ENCODE measurements around the gene MEAK7. TPM values are rescaled to one million over a fixed set of nuclear protein-coding genes. Genes with fewer than 3 reads are reported as not detected.

Gene MEAK7
- total RNA-seq, 4 donors from 2014 or later, result 2.6 to 7.1 (median 5.0) TPM

- no peak overlapping the region for H3K27ac ChIP-seq
- H3K4me1 ChIP-seq, result no peaks in the 10 kb centered on the region
- H3K36me3 ChIP-seq, result peaks cover 0 to 16% of the 10 kb centered on the region in 2 donors
- no peak for TF ChIP-seq POLR2A (IDR thresholded peaks at IDR 0.05)
- TF ChIP-seq, protein P1, sequence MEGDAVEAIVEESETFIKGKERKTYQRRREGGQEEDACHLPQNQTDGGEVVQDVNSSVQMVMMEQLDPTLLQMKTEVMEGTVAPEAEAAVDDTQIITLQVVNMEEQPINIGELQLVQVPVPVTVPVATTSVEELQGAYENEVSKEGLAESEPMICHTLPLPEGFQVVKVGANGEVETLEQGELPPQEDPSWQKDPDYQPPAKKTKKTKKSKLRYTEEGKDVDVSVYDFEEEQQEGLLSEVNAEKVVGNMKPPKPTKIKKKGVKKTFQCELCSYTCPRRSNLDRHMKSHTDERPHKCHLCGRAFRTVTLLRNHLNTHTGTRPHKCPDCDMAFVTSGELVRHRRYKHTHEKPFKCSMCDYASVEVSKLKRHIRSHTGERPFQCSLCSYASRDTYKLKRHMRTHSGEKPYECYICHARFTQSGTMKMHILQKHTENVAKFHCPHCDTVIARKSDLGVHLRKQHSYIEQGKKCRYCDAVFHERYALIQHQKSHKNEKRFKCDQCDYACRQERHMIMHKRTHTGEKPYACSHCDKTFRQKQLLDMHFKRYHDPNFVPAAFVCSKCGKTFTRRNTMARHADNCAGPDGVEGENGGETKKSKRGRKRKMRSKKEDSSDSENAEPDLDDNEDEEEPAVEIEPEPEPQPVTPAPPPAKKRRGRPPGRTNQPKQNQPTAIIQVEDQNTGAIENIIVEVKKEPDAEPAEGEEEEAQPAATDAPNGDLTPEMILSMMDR (IDR thresholded peaks at IDR 0.05 in 4 of 5, conservative IDR thresholded peaks at IDR 0.05 in 1 of 5), result no peak
- in situ Hi-C loops (cut with MboI; ENCODE audit: low sequenced_read_pairs in 4 of 4), result no loop called here
- H3K4me3 ChIP-seq, result no peak overlapping the region
- ATAC-seq, result no peak
- DNase-seq, result no peak
- H3K27me3 ChIP-seq, result no peaks in the 10 kb centered on the region
- H3K9me3 ChIP-seq, result peaks cover 0 to 3% (median 0%) of the 10 kb centered on the region in 3 donors
- intact Hi-C loops (cut with DNase I; ENCODE audit: low total_unique reads), result no loop called here
Observed at GRCh38 chr16:84467256-84467655, 37.2 kb downstream of the MEAK7 start.

DNA sequence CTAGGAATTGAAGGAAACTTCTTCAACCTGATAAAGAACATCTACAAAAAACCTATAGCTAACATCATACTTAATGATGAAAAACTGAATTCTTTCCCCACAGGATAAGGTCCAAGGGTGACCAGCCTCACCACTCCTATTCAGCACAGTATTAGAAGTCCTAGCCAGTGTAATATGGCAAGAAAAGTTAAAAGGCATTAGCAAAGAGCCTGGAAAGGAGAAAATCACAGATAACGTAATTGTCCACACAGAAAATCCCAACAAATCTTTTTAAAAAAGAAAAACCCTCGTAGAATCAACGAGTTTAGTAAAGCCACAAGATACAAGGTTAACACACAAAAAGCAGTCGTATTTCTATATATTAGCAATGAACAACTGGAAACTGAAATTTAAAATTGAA is 37.8 kb downstream of the MEAK7 start:
- in situ Hi-C loops (cut with MboI; ENCODE audit: low sequenced_read_pairs in 4 of 4) (no loop called here), intact Hi-C loops (cut with DNase I; ENCODE audit: low total_unique reads) (no loop called here)
- H3K9me3 ChIP-seq, result peaks cover 0 to 3% (median 0%) of the 10 kb centered on the region in 3 donors
- H3K27ac ChIP-seq, result no peak overlapping the region
- H3K36me3 ChIP-seq, result peaks cover 0 to 16% of the 10 kb centered on the region in 2 donors
- ATAC-seq (no peak), DNase-seq (no peak)
- no peaks in the 10 kb centered on the region for H3K27me3 ChIP-seq
- no peak overlapping the region for H3K4me3 ChIP-seq
- TF ChIP-seq, protein P1 (IDR thresholded peaks at IDR 0.05 in 4 of 5, conservative IDR thresholded peaks at IDR 0.05 in 1 of 5), result no peak
- no peak for TF ChIP-seq POLR2A (IDR thresholded peaks at IDR 0.05)
- H3K4me1 ChIP-seq, result no peaks in the 10 kb centered on the region

DNA sequence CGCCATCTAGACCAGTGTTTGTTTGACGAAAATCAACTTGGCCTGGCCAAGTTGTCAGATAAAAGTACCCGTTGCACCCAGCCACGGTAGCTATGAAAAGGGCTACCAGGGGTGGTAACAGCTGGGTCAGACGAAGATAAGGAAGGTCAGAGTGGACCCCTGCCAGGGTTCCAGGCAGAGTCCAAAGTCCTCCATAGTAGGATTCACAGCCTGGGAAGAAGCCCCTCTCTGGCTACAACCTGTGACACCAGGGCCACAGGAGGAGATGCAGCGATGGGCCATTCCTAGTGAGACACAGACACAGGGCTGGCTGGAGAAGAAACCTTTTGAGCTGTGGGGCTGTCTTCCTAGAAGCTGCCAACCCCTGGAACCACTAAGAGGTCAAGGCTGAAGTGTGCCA is 39.3 kb downstream of the MEAK7 start:
- H3K27ac ChIP-seq, result no peak overlapping the region
- intact Hi-C loops (cut with DNase I; ENCODE audit: low total_unique reads) (no loop called here), in situ Hi-C loops (cut with MboI; ENCODE audit: low sequenced_read_pairs in 4 of 4) (no loop called here)
- DNase-seq (no peak), ATAC-seq (no peak)
- H3K9me3 ChIP-seq, result peaks cover 0 to 3% (median 0%) of the 10 kb centered on the region in 3 donors
- H3K27me3 ChIP-seq, result no peaks in the 10 kb centered on the region
- TF ChIP-seq, protein P1 (IDR thresholded peaks at IDR 0.05 in 4 of 5, conservative IDR thresholded peaks at IDR 0.05 in 1 of 5), result no peak
- no peaks in the 10 kb centered on the region for H3K4me1 ChIP-seq
- no peak overlapping the region for H3K4me3 ChIP-seq
- H3K36me3 ChIP-seq, result peaks cover 0 to 16% of the 10 kb centered on the region in 2 donors

DNA sequence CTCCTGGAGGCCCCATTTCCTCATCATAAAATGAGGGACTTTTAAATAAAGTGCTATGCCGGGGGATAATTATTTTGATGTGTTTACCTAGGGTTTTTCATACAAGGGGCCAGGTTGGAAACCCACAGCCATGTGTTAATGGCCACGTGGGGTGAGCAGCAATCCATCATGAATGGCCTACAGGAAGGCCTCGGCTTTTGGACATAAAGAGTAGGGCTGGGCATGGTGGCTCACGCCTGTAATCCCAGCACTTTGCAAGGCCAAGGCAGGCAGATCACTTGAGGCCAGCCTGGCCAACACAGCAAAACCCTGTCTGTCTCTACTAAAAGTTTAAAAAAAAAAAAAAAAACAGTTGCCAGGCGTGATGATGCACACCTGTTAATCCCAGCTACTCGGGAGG is 40.3 kb downstream of the MEAK7 start:
- H3K9me3 ChIP-seq, result peaks cover 0 to 3% (median 0%) of the 10 kb centered on the region in 3 donors
- H3K27ac ChIP-seq, result no peak overlapping the region
- in situ Hi-C loops (cut with MboI; ENCODE audit: low sequenced_read_pairs in 4 of 4), result no loop called here
- H3K27me3 ChIP-seq, result no peaks in the 10 kb centered on the region
- no peaks in the 10 kb centered on the region for H3K4me1 ChIP-seq
- TF ChIP-seq POLR2A (IDR thresholded peaks at IDR 0.05), result no peak
- TF ChIP-seq, protein P1 (IDR thresholded peaks at IDR 0.05 in 4 of 5, conservative IDR thresholded peaks at IDR 0.05 in 1 of 5), result no peak
- ATAC-seq (no peak), DNase-seq (no peak)
- intact Hi-C loops (cut with DNase I; ENCODE audit: low total_unique reads), result no loop called here
- peaks cover 0 to 16% of the 10 kb centered on the region in 2 donors for H3K36me3 ChIP-seq
- H3K4me3 ChIP-seq, result no peak overlapping the region

DNA sequence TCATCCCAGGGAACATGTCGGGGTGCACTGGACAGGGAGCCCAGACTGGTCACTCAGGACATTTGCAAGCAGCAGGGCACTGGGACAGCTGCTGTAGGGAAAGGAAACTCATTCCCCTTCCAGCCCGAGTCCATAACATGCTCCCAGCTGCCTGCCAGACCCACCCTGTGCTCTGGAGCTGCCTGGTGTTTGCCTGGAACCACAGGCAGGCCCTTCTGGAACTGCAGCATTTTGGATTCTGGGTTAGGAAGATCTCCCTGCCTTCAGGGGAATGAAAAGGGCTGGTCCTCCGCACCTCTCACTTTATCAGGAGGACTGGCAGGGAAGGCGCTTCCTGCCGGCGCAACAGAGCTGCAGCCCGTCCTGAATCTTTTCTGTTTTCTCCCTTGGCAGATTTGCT is 41.2 kb downstream of the MEAK7 start:
- H3K9me3 ChIP-seq, result peaks cover 0 to 3% (median 0%) of the 10 kb centered on the region in 3 donors
- intact Hi-C loops (cut with DNase I; ENCODE audit: low total_unique reads) (no loop called here), in situ Hi-C loops (cut with MboI; ENCODE audit: low sequenced_read_pairs in 4 of 4) (no loop called here)
- ATAC-seq, result no peak
- H3K27me3 ChIP-seq, result no peaks in the 10 kb centered on the region
- TF ChIP-seq, protein P1 (IDR thresholded peaks at IDR 0.05 in 4 of 5, conservative IDR thresholded peaks at IDR 0.05 in 1 of 5), result no peak
- no peak for TF ChIP-seq POLR2A (IDR thresholded peaks at IDR 0.05)
- H3K36me3 ChIP-seq, result peaks cover 0 to 16% of the 10 kb centered on the region in 2 donors
- H3K4me1 ChIP-seq, result no peaks in the 10 kb centered on the region
- H3K4me3 ChIP-seq, result no peak overlapping the region
- DNase-seq, result no peak
- no peak overlapping the region for H3K27ac ChIP-seq

All from gastrocnemius medialis (tissue), 4 donors.